K562 (cell line): ENCODE data around the gene BTD. TPM values are rescaled to one million over a fixed set of nuclear protein-coding genes. Genes with fewer than 3 reads are reported as not detected.

Experiments
- BCL6 ChIP-seq: fragments of 250-450 bp; sonication (Bioruptor Pico); IDR thresholded peaks from 2 replicates; pipeline ENCODE4 v1.4.0; 2020
- C11orf30 ChIP-seq: fragments of 450-650 bp; IDR thresholded peaks from 2 replicates; pipeline ENCODE4 v1.6.1; 2016; ENCODE audit warnings: low read depth, mild to moderate bottlenecking
- CBFA2T2 ChIP-seq: fragments of 450-650 bp; conservative IDR thresholded peaks from 2 replicates; pipeline ENCODE4 v1.6.1; 2017; ENCODE audit warnings: mild to moderate bottlenecking
- CBFA2T3 ChIP-seq: fragments of 450-650 bp; IDR thresholded peaks from 2 replicates; pipeline ENCODE4 v1.6.1; 2017
- GTF2A2 ChIP-seq: IDR thresholded peaks from 2 replicates; pipeline ENCODE4 v1.6.1; 2016; ENCODE audit warnings: mild to moderate bottlenecking, missing genetic modification characterization, missing compliant biosample characterization
- HMG20A ChIP-seq: fragments of 450-650 bp; formaldehyde crosslinking; conservative IDR thresholded peaks from 2 replicates; pipeline ENCODE4 v1.4.0; 2020; ENCODE audit warnings: mild to moderate bottlenecking, mixed read lengths
- MIER1 ChIP-seq: fragments of 450-650 bp; IDR thresholded peaks from 2 replicates; pipeline ENCODE4 v1.6.1; 2016; ENCODE audit warnings: antibody characterized with exemption, mild to moderate bottlenecking, low read depth
- RB1 ChIP-seq: fragments of 450-650 bp; IDR thresholded peaks from 2 replicates; pipeline ENCODE4 v1.6.1; 2017; ENCODE audit warnings: low read depth, mild to moderate bottlenecking
- SRSF3 ChIP-seq: fragments of 200-400 bp; formaldehyde crosslinking; IDR thresholded peaks from 2 replicates; pipeline ENCODE4 v1.6.1; 2016; ENCODE audit warnings: mild to moderate bottlenecking, low read length, moderate library complexity; ENCODE audit not compliant: insufficient read depth
- TRIM28 ChIP-seq: fragments of 450-650 bp; IDR thresholded peaks from 2 replicates; pipeline ENCODE4 v1.6.1; 2017
- ZNF707 ChIP-seq: fragments of 250-450 bp; sonication (Bioruptor Pico); conservative IDR thresholded peaks from 2 replicates; pipeline ENCODE4 v1.8.0; 2022; ENCODE audit warnings: inconsistent platforms, mild to moderate bottlenecking, moderate library complexity
- ZNF717 ChIP-seq: fragments of 250-450 bp; sonication (Bioruptor Pico); IDR thresholded peaks from 2 replicates; pipeline ENCODE4 v1.5.0; 2021
- polyA plus RNA-seq, 8 experiments: library from polyadenylated mRNA; depleted of rRNA in 4 of 8; stranded (reverse) in 5 of 8; unstranded in 3 of 8; fragments of >200 nt; fragmentation: Nextera tagmentation in 2 of 8; fragmentation: Illumina TruSeq in 1 of 8; extraction: Ambion mirVana in 2 of 8; extraction: Trizol in 1 of 8; gene quantifications; 2 replicates each; pipeline versions ENCODE4 v1.2.1 to v1.2.3, GENCODE V29; 2011 to 2014; ENCODE audit warnings: inconsistent platforms in 1 of 8, missing spikeins in 1 of 8
- total RNA-seq, 7 experiments: library from RNA; depleted of rRNA in 6 of 7; stranded (reverse); fragments of >200 nt in 6 of 7; fragmentation: Illumina TruSeq in 2 of 7; extraction: Trizol in 2 of 7; gene quantifications; 2 replicates each; pipeline versions ENCODE4 v1.2.1 to v1.2.3, GENCODE V29; 2011 to 2021; ENCODE audit warnings: low replicate concordance in 1 of 7
- TF ChIP-seq, protein P1 (sequence below): fragments of 450-650 bp; IDR thresholded peaks from 2 replicates; pipeline ENCODE4 v1.6.1; 2016; ENCODE audit warnings: mild to moderate bottlenecking
- TF ChIP-seq, protein P2 (sequence below): sonication (generic); formaldehyde crosslinking; IDR thresholded peaks from 2 replicates; pipeline ENCODE4 v1.8.0; 2022; ENCODE audit warnings: missing genetic modification reagents, mild to moderate bottlenecking, moderate library complexity, borderline replicate concordance
- TF ChIP-seq, protein P3 (sequence below): fragments of 250-450 bp; sonication (Bioruptor Pico); IDR thresholded peaks from 2 replicates; pipeline ENCODE4 v1.4.0; 2020; ENCODE audit warnings: mild to moderate bottlenecking, moderate library complexity
- TF ChIP-seq, protein P4 (sequence below): sonication (generic); formaldehyde crosslinking; IDR thresholded peaks from 2 replicates; pipeline ENCODE4 v1.8.0; 2022; ENCODE audit warnings: mild to moderate bottlenecking, low read depth, missing genetic modification reagents
- TF ChIP-seq, protein P5 (sequence below): fragments of 450-650 bp; IDR thresholded peaks from 2 replicates; pipeline ENCODE4 v1.7.0; 2016; ENCODE audit warnings: borderline replicate concordance
- TF ChIP-seq, protein P6 (sequence below): fragments of 450-650 bp; formaldehyde crosslinking; IDR thresholded peaks from 2 replicates; pipeline ENCODE4 v1.4.0; 2022; ENCODE audit warnings: missing genetic modification characterization
- TF ChIP-seq, protein P7 (sequence below): fragments of 450-650 bp; IDR thresholded peaks from 2 replicates; pipeline ENCODE4 v1.6.1; 2017; ENCODE audit warnings: antibody characterized with exemption

Gene BTD
- total and polyA plus RNA-seq, 9 of the 15 experiments (the other 6 are each of a cell fraction or from before 2014, with no cell fraction given) = 6.6 to 26.2 (median 10.6) TPM

DNA sequence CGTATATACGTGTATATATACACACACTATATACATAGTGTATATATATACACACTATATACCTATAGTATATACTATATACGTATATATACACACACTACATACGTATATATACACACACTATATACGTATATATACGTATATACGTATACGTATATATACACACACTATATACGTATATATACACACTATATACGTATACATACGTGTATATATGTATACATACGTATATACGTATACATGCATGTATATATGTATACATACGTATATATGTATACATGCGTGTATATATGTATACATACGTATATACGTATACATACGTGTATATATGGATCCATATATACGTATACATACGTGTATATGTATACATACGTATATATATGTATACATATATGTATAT, 9.6 kb upstream of the BTD start (continued):
- TF ChIP-seq, protein P1, sequence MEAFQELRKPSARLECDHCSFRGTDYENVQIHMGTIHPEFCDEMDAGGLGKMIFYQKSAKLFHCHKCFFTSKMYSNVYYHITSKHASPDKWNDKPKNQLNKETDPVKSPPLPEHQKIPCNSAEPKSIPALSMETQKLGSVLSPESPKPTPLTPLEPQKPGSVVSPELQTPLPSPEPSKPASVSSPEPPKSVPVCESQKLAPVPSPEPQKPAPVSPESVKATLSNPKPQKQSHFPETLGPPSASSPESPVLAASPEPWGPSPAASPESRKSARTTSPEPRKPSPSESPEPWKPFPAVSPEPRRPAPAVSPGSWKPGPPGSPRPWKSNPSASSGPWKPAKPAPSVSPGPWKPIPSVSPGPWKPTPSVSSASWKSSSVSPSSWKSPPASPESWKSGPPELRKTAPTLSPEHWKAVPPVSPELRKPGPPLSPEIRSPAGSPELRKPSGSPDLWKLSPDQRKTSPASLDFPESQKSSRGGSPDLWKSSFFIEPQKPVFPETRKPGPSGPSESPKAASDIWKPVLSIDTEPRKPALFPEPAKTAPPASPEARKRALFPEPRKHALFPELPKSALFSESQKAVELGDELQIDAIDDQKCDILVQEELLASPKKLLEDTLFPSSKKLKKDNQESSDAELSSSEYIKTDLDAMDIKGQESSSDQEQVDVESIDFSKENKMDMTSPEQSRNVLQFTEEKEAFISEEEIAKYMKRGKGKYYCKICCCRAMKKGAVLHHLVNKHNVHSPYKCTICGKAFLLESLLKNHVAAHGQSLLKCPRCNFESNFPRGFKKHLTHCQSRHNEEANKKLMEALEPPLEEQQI = no peak
- TF ChIP-seq, protein P2, sequence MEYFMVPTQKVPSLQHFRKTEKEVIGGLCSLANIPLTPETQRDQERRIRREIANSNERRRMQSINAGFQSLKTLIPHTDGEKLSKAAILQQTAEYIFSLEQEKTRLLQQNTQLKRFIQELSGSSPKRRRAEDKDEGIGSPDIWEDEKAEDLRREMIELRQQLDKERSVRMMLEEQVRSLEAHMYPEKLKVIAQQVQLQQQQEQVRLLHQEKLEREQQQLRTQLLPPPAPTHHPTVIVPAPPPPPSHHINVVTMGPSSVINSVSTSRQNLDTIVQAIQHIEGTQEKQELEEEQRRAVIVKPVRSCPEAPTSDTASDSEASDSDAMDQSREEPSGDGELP (CRISPR knock-in tag) = no peak
- TF ChIP-seq CBFA2T2 = no peak
- TF ChIP-seq, protein P3, sequence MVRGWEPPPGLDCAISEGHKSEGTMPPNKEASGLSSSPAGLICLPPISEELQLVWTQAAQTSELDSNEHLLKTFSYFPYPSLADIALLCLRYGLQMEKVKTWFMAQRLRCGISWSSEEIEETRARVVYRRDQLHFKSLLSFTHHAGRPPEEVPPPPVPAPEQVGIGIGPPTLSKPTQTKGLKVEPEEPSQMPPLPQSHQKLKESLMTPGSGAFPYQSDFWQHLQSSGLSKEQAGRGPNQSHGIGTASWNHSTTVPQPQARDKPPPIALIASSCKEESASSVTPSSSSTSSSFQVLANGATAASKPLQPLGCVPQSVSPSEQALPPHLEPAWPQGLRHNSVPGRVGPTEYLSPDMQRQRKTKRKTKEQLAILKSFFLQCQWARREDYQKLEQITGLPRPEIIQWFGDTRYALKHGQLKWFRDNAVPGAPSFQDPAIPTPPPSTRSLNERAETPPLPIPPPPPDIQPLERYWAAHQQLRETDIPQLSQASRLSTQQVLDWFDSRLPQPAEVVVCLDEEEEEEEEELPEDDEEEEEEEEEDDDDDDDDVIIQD (CRISPR knock-in tag) = peak; percentile 98
- TF ChIP-seq BCL6 (CRISPR knock-in tag) = no peak
- TF ChIP-seq CBFA2T3 = no peak
- TF ChIP-seq C11orf30 = no peak
- TF ChIP-seq GTF2A2 (tag) = no peak
- TF ChIP-seq TRIM28 = no peak
- no peak; the same call in 1 of the 2 replicates for TF ChIP-seq ZNF717 (CRISPR knock-in tag)
- TF ChIP-seq, protein P4, sequence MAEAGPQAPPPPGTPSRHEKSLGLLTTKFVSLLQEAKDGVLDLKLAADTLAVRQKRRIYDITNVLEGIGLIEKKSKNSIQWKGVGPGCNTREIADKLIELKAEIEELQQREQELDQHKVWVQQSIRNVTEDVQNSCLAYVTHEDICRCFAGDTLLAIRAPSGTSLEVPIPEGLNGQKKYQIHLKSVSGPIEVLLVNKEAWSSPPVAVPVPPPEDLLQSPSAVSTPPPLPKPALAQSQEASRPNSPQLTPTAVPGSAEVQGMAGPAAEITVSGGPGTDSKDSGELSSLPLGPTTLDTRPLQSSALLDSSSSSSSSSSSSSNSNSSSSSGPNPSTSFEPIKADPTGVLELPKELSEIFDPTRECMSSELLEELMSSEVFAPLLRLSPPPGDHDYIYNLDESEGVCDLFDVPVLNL (CRISPR knock-in tag) = no peak
- TF ChIP-seq, protein P5, sequence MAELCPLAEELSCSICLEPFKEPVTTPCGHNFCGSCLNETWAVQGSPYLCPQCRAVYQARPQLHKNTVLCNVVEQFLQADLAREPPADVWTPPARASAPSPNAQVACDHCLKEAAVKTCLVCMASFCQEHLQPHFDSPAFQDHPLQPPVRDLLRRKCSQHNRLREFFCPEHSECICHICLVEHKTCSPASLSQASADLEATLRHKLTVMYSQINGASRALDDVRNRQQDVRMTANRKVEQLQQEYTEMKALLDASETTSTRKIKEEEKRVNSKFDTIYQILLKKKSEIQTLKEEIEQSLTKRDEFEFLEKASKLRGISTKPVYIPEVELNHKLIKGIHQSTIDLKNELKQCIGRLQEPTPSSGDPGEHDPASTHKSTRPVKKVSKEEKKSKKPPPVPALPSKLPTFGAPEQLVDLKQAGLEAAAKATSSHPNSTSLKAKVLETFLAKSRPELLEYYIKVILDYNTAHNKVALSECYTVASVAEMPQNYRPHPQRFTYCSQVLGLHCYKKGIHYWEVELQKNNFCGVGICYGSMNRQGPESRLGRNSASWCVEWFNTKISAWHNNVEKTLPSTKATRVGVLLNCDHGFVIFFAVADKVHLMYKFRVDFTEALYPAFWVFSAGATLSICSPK = no peak
- no peak for TF ChIP-seq MIER1
- TF ChIP-seq, protein P6, sequence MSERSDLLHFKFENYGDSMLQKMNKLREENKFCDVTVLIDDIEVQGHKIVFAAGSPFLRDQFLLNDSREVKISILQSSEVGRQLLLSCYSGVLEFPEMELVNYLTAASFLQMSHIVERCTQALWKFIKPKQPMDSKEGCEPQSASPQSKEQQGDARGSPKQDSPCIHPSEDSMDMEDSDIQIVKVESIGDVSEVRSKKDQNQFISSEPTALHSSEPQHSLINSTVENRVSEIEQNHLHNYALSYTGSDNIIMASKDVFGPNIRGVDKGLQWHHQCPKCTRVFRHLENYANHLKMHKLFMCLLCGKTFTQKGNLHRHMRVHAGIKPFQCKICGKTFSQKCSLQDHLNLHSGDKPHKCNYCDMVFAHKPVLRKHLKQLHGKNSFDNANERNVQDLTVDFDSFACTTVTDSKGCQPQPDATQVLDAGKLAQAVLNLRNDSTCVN (CRISPR knock-in tag) = no peak
- TF ChIP-seq SRSF3 = no peak
- TF ChIP-seq, protein P7, sequence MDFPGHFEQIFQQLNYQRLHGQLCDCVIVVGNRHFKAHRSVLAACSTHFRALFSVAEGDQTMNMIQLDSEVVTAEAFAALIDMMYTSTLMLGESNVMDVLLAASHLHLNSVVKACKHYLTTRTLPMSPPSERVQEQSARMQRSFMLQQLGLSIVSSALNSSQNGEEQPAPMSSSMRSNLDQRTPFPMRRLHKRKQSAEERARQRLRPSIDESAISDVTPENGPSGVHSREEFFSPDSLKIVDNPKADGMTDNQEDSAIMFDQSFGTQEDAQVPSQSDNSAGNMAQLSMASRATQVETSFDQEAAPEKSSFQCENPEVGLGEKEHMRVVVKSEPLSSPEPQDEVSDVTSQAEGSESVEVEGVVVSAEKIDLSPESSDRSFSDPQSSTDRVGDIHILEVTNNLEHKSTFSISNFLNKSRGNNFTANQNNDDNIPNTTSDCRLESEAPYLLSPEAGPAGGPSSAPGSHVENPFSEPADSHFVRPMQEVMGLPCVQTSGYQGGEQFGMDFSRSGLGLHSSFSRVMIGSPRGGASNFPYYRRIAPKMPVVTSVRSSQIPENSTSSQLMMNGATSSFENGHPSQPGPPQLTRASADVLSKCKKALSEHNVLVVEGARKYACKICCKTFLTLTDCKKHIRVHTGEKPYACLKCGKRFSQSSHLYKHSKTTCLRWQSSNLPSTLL = no peak
- TF ChIP-seq HMG20A (CRISPR knock-in tag) = no peak
- TF ChIP-seq RB1 = no peak
- peak; percentile 95 for TF ChIP-seq ZNF707 (CRISPR knock-in tag)
